SK-N-SH (cell line): Measurements from ENCODE around the gene CUL1. TPM values are rescaled to one million over a fixed set of nuclear protein-coding genes. Genes with fewer than 3 reads are reported as not detected.

Source experiments
- CTCF ChIA-PET: fragments of 300-600, 350-600 bp; formaldehyde crosslinking; extraction: SDS; loops from one replicate; lab custom pipeline; 2021; lab: Yijun Ruan, JAX
- POLR2A ChIA-PET: fragments of 350-600 bp; sonication (Branson Sonifier 250); formaldehyde crosslinking; extraction: SDS; loops from one replicate; lab custom pipeline; 2020; ENCODE audit warnings: antibody characterized with exemption, inconsistent platforms; lab: Yijun Ruan, JAX
- DNase-seq: peaks from one replicate; pipeline ENCODE4 v3.0.0; 2012
- H2AFZ ChIP-seq: fragments of 200-600 bp; sonication (generic); 2 replicates; pipeline ENCODE4 v1.8.1; 2016; ENCODE audit warnings: antibody characterized with exemption, mild to moderate bottlenecking, low read depth
- H3F3A ChIP-seq: fragments of 200-600 bp; sonication (generic); replicated peaks from 2 replicates; pipeline ENCODE3; 2016; ENCODE audit warnings: antibody characterized with exemption, mild to moderate bottlenecking; ENCODE audit not compliant: insufficient read depth
- H3K27ac ChIP-seq, 2 experiments: fragments of 200-500 bp in 1 of 2; fragments of 200-600 bp in 1 of 2; sonication (Bioruptor generic) in 1 of 2; sonication (generic), shearing (Covaris generic) in 1 of 2; 2 replicates each; pipeline versions ENCODE4 v1.5.1 to v1.6.1; 2014 to 2016; ENCODE audit warnings: low read depth in 2 of 2, inconsistent platforms in 1 of 2, low read length in 1 of 2, mild to moderate bottlenecking in 1 of 2, mixed read lengths in 1 of 2
- H3K27me3 ChIP-seq: fragments of 200-600 bp; sonication (generic), shearing (Covaris generic); 2 replicates; pipeline ENCODE4 v1.6.1; 2016; ENCODE audit warnings: mixed run types; ENCODE audit not compliant: insufficient read depth
- H3K36me3 ChIP-seq, 2 experiments: fragments of 200-500 bp in 1 of 2; fragments of 200-600 bp in 1 of 2; sonication (Bioruptor generic) in 1 of 2; sonication (generic) in 1 of 2; replicated peaks in 1 of 2; 2 replicates each; pipeline versions ENCODE3 to v1.5.1; 2014 to 2016; ENCODE audit warnings: low read length in 1 of 2, mild to moderate bottlenecking in 1 of 2; ENCODE audit not compliant: insufficient read depth in 2 of 2, control insufficient read depth in 1 of 2
- H3K4me1 ChIP-seq, 2 experiments: fragments of 200-500 bp in 1 of 2; fragments of 200-600 bp in 1 of 2; sonication (Bioruptor generic) in 1 of 2; sonication (generic), shearing (Covaris generic) in 1 of 2; 2 replicates each; pipeline versions ENCODE4 v1.5.1 to v1.6.1; 2014 to 2016; ENCODE audit warnings: low read depth in 1 of 2, low read length in 1 of 2, mixed run types in 1 of 2; ENCODE audit not compliant: insufficient read depth in 2 of 2, control insufficient read depth in 1 of 2
- H3K4me2 ChIP-seq: fragments of 200-600 bp; sonication (generic), shearing (Covaris generic); 2 replicates; pipeline ENCODE4 v1.6.1; 2017; ENCODE audit warnings: mixed run types
- H3K4me3 ChIP-seq, 2 experiments: fragments of 200-500 bp in 1 of 2; fragments of 200-600 bp in 1 of 2; sonication (Bioruptor generic) in 1 of 2; sonication (generic), shearing (Covaris generic) in 1 of 2; 2 replicates each; pipeline versions ENCODE4 v1.5.1 to v1.8.1; 2014 to 2016; ENCODE audit warnings: low read depth in 2 of 2, inconsistent platforms in 1 of 2, low read length in 1 of 2, mild to moderate bottlenecking in 1 of 2, mixed read lengths in 1 of 2, moderate library complexity in 1 of 2
- H3K79me2 ChIP-seq: fragments of 200-600 bp; sonication (generic); 2 replicates; pipeline ENCODE4 v1.8.1; 2017; ENCODE audit warnings: mild to moderate bottlenecking; ENCODE audit not compliant: insufficient read depth
- H3K9ac ChIP-seq: fragments of 200-600 bp; sonication (generic); 2 replicates; pipeline ENCODE4 v1.6.1; 2017; ENCODE audit warnings: mixed run types
- H3K9me2 ChIP-seq: fragments of 200-600 bp; sonication (generic); 2 replicates; pipeline ENCODE4 v1.6.1; 2017; ENCODE audit warnings: mixed run types
- H3K9me3 ChIP-seq: fragments of 200-600 bp; sonication (generic); 2 replicates; pipeline ENCODE4 v1.6.1; 2017; ENCODE audit warnings: mixed run types, mild to moderate bottlenecking, moderate library complexity
- H4K20me1 ChIP-seq: fragments of 200-600 bp; sonication (generic); 2 replicates; pipeline ENCODE4 v1.6.1; 2017; ENCODE audit warnings: mild to moderate bottlenecking, mixed run types; ENCODE audit not compliant: insufficient read depth
- CHD2 ChIP-seq: fragments of 150-350 bp; IDR thresholded peaks from 2 replicates; pipeline ENCODE4 v1.6.1; 2018; ENCODE audit warnings: low read length; ENCODE audit not compliant: partially characterized antibody
- FOSL2 ChIP-seq: IDR thresholded peaks from 2 replicates; pipeline ENCODE4 v1.4.0; 2012; ENCODE audit warnings: low read depth, mild to moderate bottlenecking, moderate library complexity, borderline replicate concordance
- MEF2A ChIP-seq: IDR thresholded peaks from 2 replicates; pipeline ENCODE4 v1.4.0; 2012; ENCODE audit warnings: low read depth, borderline replicate concordance
- PBX3 ChIP-seq: IDR thresholded peaks from 2 replicates; pipeline ENCODE4; 2012
- RCOR1 ChIP-seq: fragments of 150-350 bp; IDR thresholded peaks from 2 replicates; pipeline ENCODE4 v1.6.1; 2017; ENCODE audit warnings: antibody characterized with exemption, low read length
- RFX5 ChIP-seq: IDR thresholded peaks from 2 replicates; pipeline ENCODE4 v1.6.1; 2012; ENCODE audit warnings: mild to moderate bottlenecking, improper control_type of control experiment, low read length
- USF1 ChIP-seq: IDR thresholded peaks from 2 replicates; pipeline ENCODE4 v1.4.0; 2012; ENCODE audit warnings: low read depth, borderline replicate concordance
- WGBS: methylation state at CpG from one replicate; pipeline ENCODE4 v1.1.6; 2017; ENCODE audit warnings: low lambda C conversion rate; 5-methylcytosine and 5-hydroxymethylcytosine counted together
- polyA plus RNA-seq, 3 experiments: library from polyadenylated mRNA; depleted of rRNA; stranded (reverse); fragments of >200 nt; gene quantifications; 2 replicates each; pipeline ENCODE4 v1.2.3, GENCODE V29; 2012

CUL1 gene
- polyA plus RNA-seq, 1 of the 3 experiments (the other 2 are of a cell fraction): 45.2 TPM

GRCh38 chr7:148746135-148746534 lies 47.4 kb downstream of the CUL1 start:
- Histone ChIP-seq H2AFZ (no peak overlapping the region), H3K9me2 (no peaks in the 10 kb centered on the region), H3K27ac (no peak overlapping the region), H3K79me2 (peaks cover 84% of the 10 kb centered on the region), H3K9ac (no peak overlapping the region), H3K36me3 (peaks cover 17 to 54% of the 10 kb centered on the region in 2 experiments), H3K27me3 (no peaks in the 10 kb centered on the region), H3K4me1 (no peaks in the 10 kb centered on the region), H3K4me3 (no peak overlapping the region), H3F3A (peaks cover 15% of the 10 kb centered on the region), H4K20me1 (peaks cover 25% of the 10 kb centered on the region), H3K4me2 (no peak overlapping the region), H3K9me3 (peaks cover 11% of the 10 kb centered on the region)
- TF ChIP-seq MEF2A: no peak
- TF ChIP-seq PBX3: no peak
- no peak for TF ChIP-seq FOSL2
- no peak for TF ChIP-seq RCOR1
- POLR2A ChIA-PET: interaction anchor here (0.6 kb wide), 1 partner anchor 198 kb away, joined by 4 read pairs; no protein-coding TSS in a partner anchor
- DNase-seq: no peak
- 71% methylated on average over 3 of the region's 3 CpGs for WGBS
- CTCF ChIA-PET: interaction anchor here (0.6 to 2.3 kb wide), 8 partner anchors 9 to 260 kb away, joined by 3 to 9 read pairs (median 4); no protein-coding TSS in a partner anchor

- H3K79me2 ChIP-seq: peaks cover 87% of the 10 kb centered on the region
- no peak overlapping the region for H3K4me3 ChIP-seq
- no peak for DNase-seq
- WGBS: 88% methylated on average over 3 of the region's 3 CpGs
- H3K27me3 ChIP-seq: no peaks in the 10 kb centered on the region
- H2AFZ ChIP-seq: no peak overlapping the region
- H3K4me2 ChIP-seq: no peak overlapping the region
- peaks cover 15% of the 10 kb centered on the region for H3F3A ChIP-seq
- no peak overlapping the region for H3K27ac ChIP-seq
- H3K9me2 ChIP-seq: no peaks in the 10 kb centered on the region
- peaks cover 27% of the 10 kb centered on the region for H4K20me1 ChIP-seq
- peaks cover 16 to 50% of the 10 kb centered on the region in 2 experiments for H3K36me3 ChIP-seq
- CTCF ChIA-PET: interaction anchor here (0.9 to 2.3 kb wide), 8 partner anchors 8 to 171 kb away, joined by 3 to 9 read pairs (median 4); partner anchors contain the start of gene CUL1
- H3K9me3 ChIP-seq: peaks cover 11% of the 10 kb centered on the region
- no peak for TF ChIP-seq RFX5
- no peak for TF ChIP-seq CHD2
- no peak for TF ChIP-seq USF1
- no peaks in the 10 kb centered on the region for H3K4me1 ChIP-seq
- no peak overlapping the region for H3K9ac ChIP-seq
- POLR2A ChIA-PET: no interaction called here
Observed at GRCh38 chr7:148747274-148747673, 48.6 kb downstream of the CUL1 start.
